ENCODE results near the gene RNF183.

Gene RNF183, protein sequence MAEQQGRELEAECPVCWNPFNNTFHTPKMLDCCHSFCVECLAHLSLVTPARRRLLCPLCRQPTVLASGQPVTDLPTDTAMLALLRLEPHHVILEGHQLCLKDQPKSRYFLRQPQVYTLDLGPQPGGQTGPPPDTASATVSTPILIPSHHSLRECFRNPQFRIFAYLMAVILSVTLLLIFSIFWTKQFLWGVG

GRCh38 chr9:113302792-113303418 is at the start of gene RNF183:
Gene RNF183, minus strand, starts transcription at chr9:113303376. Its CDS starts 5,192 bp downstream, at chr9:113298184.
- no peak for DNase-seq (ENCODE audit: low read depth, low spot score)
- H3K27me3 ChIP-seq (ENCODE audit: insufficient read depth, insufficient read length): no peaks in the 10 kb centered on the region
- H3K9ac ChIP-seq (ENCODE audit: insufficient read length, low read depth): no peak within 1 kb of the TSS
- no peaks in the 10 kb centered on the region for H3K36me3 ChIP-seq (ENCODE audit: insufficient read depth, insufficient read length, low read length)
- TF ChIP-seq ZNF274 (IDR thresholded peaks at IDR 0.05; ENCODE audit: low read depth, low read length): no peak
- no peak for TF ChIP-seq SUZ12 (IDR thresholded peaks at IDR 0.05; ENCODE audit: extremely low read depth, insufficient read depth, insufficient read length)
- no peaks in the 10 kb centered on the region for H3K9me3 ChIP-seq (ENCODE audit: insufficient read depth, low read length)
- H3K4me3 ChIP-seq (ENCODE audit: insufficient read length, low read depth): no peak within 1 kb of the TSS
- H3K4me1 ChIP-seq (ENCODE audit: insufficient read depth, insufficient read length): peaks cover 9% of the 10 kb centered on the region

DNA sequence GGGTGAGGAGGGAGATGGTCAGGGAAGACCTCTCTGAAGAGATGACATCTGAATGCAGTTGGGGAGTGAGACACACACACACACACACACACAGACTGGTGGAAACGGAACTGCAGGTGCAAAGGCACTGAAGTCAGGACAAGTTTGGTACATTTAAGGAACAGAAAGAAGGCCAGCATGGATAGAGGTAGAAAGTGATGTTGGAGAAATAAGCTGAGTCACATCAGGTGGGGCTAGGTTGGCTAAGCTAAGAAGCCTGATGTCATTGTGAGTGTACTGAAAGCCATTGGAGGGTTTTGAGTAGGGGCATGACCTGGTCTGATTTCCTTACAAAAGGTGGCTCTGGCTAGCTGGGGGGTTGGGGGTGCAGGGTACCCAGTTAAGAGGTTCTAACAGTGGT is 49.2 kb upstream of the RNF183 start:
- Histone ChIP-seq H3K9me3 (ENCODE audit: insufficient read depth, low read length) (no peaks in the 10 kb centered on the region), H3K4me1 (ENCODE audit: insufficient read depth, insufficient read length) (peaks cover 8% of the 10 kb centered on the region), H3K9ac (ENCODE audit: insufficient read length, low read depth) (no peak overlapping the region), H3K27me3 (ENCODE audit: insufficient read depth, insufficient read length) (peaks cover 41% of the 10 kb centered on the region), H3K36me3 (ENCODE audit: insufficient read depth, insufficient read length, low read length) (no peaks in the 10 kb centered on the region), H3K4me3 (ENCODE audit: insufficient read length, low read depth) (no peak overlapping the region)
- TF ChIP-seq ZNF274 (IDR thresholded peaks at IDR 0.05; ENCODE audit: low read depth, low read length) (no peak), YY1 (IDR thresholded peaks at IDR 0.05; ENCODE audit: insufficient read depth, insufficient read length) (no peak), SUZ12 (IDR thresholded peaks at IDR 0.05; ENCODE audit: extremely low read depth, insufficient read depth, insufficient read length) (no peak)
- no peak for DNase-seq (ENCODE audit: low read depth, low spot score)

DNA sequence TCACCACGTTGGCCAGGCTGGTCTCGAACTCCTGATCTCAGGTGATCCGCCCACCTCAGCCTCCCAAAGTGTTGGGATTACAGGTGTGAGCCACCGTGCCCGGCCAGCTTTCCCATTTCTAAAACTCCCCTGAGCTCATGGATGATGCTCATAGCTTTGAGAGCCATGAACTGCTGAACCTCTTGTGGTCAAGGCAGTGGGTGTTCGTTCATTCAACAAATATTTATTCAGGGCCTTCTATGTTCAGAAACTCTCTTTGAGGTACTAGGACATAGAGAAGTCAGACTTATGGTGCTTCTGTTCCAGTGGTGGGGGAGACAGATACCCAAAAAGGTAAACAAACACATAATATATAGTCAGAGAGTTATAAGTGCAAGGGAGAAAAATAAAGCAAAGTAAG is 48.8 kb upstream of the RNF183 start:
- peaks cover 44% of the 10 kb centered on the region for H3K27me3 ChIP-seq (ENCODE audit: insufficient read depth, insufficient read length)
- no peak overlapping the region for H3K4me3 ChIP-seq (ENCODE audit: insufficient read length, low read depth)
- peaks cover 8% of the 10 kb centered on the region for H3K4me1 ChIP-seq (ENCODE audit: insufficient read depth, insufficient read length)
- no peak for DNase-seq (ENCODE audit: low read depth, low spot score)
- no peaks in the 10 kb centered on the region for H3K9me3 ChIP-seq (ENCODE audit: insufficient read depth, low read length)
- no peak for TF ChIP-seq YY1 (IDR thresholded peaks at IDR 0.05; ENCODE audit: insufficient read depth, insufficient read length)
- no peak for TF ChIP-seq SUZ12 (IDR thresholded peaks at IDR 0.05; ENCODE audit: extremely low read depth, insufficient read depth, insufficient read length)
- TF ChIP-seq ZNF274 (IDR thresholded peaks at IDR 0.05; ENCODE audit: low read depth, low read length): no peak
- no peaks in the 10 kb centered on the region for H3K36me3 ChIP-seq (ENCODE audit: insufficient read depth, insufficient read length, low read length)
- H3K9ac ChIP-seq (ENCODE audit: insufficient read length, low read depth): no peak overlapping the region

GRCh38 chr9:113350937-113351336 is 47.8 kb upstream of the RNF183 start:
- Histone ChIP-seq H3K4me1 (ENCODE audit: insufficient read depth, insufficient read length) (peaks cover 8% of the 10 kb centered on the region), H3K4me3 (ENCODE audit: insufficient read length, low read depth) (no peak overlapping the region), H3K9ac (ENCODE audit: insufficient read length, low read depth) (no peak overlapping the region), H3K9me3 (ENCODE audit: insufficient read depth, low read length) (no peaks in the 10 kb centered on the region), H3K36me3 (ENCODE audit: insufficient read depth, insufficient read length, low read length) (no peaks in the 10 kb centered on the region), H3K27me3 (ENCODE audit: insufficient read depth, insufficient read length) (peaks cover 44% of the 10 kb centered on the region)
- DNase-seq (ENCODE audit: low read depth, low spot score): no peak
- no peak for TF ChIP-seq ZNF274 (IDR thresholded peaks at IDR 0.05; ENCODE audit: low read depth, low read length)
- TF ChIP-seq YY1 (IDR thresholded peaks at IDR 0.05; ENCODE audit: insufficient read depth, insufficient read length): no peak
- no peak for TF ChIP-seq SUZ12 (IDR thresholded peaks at IDR 0.05; ENCODE audit: extremely low read depth, insufficient read depth, insufficient read length)

DNA sequence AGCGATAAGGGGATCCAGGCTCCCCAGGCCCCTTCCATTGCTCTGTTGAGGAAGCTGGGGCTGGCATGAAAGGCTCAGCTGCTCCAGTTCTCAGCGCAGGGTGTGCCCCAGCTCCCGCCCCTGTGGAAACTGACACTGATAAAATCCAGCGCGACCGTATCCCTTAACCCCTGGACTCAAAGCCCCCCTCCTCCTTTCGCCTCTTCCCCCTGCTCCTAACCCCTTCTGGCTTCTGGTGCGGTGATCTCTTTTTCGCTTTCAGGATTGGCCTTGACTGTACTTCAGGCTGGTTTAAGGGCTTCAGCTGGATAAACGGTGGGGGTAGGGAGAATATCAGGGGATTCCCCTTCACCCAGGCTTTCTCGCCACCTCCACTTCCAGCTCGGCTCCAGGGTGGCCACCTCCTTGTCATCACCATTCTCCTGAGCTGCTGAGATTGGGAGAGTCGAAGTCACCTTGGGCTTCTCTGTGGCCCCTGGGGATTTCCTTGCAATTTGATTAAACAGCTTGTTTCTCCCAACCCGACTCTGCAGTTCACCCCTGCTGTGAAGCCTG is 47.0 kb upstream of the RNF183 start:
- Histone ChIP-seq H3K9ac (ENCODE audit: insufficient read length, low read depth) (peak overlapping the region; percentile 51), H3K27me3 (ENCODE audit: insufficient read depth, insufficient read length) (peaks cover 44% of the 10 kb centered on the region), H3K4me3 (ENCODE audit: insufficient read length, low read depth) (peak overlapping the region; percentile 60), H3K4me1 (ENCODE audit: insufficient read depth, insufficient read length) (peaks cover 8% of the 10 kb centered on the region), H3K36me3 (ENCODE audit: insufficient read depth, insufficient read length, low read length) (no peaks in the 10 kb centered on the region), H3K9me3 (ENCODE audit: insufficient read depth, low read length) (no peaks in the 10 kb centered on the region)
- no peak for TF ChIP-seq ZNF274 (IDR thresholded peaks at IDR 0.05; ENCODE audit: low read depth, low read length)
- TF ChIP-seq SUZ12 (IDR thresholded peaks at IDR 0.05; ENCODE audit: extremely low read depth, insufficient read depth, insufficient read length): no peak
- TF ChIP-seq YY1 (IDR thresholded peaks at IDR 0.05; ENCODE audit: insufficient read depth, insufficient read length): no peak
- DNase-seq (ENCODE audit: low read depth, low spot score): no peak

DNA sequence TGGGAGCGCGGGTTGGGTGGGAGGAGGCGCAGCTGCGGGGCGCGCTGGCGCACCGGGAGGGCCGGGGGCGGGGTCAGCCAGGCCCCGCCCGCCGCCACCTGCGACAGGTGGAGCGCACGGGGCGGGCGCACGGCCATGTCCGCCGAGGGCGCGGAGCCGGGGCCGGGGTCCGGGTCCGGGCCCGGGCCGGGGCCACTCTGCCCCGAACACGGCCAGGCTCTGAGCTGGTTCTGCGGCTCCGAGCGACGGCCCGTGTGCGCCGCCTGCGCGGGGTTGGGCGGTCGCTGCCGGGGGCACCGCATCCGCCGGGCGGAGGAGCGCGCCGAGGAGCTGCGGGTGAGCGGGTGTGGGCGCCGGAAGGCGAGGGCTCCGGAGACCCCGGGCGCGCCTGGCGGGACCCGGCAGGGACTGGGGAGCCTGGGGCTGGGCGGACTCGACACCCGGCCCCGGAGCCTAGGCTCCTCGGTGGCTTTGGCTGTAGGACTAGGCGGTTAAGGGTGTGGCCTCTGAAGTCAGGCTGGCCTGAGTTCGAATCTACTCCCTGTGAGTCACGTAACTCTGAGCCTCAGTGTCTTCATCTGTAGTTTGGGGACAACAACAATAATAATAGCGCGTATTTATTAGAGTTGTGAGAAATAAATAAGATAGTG is 46.4 kb upstream of the RNF183 start, which contains the start of gene BSPRY:
Gene BSPRY (plus strand): TSS at position 97 of the 650 bp plus-strand sequence. CDS start 39 bp downstream, at position 136.
- peak within 1 kb of the TSS; percentile 51 for H3K9ac ChIP-seq (ENCODE audit: insufficient read length, low read depth)
- peaks cover 44% of the 10 kb centered on the region for H3K27me3 ChIP-seq (ENCODE audit: insufficient read depth, insufficient read length)
- no peaks in the 10 kb centered on the region for H3K36me3 ChIP-seq (ENCODE audit: insufficient read depth, insufficient read length, low read length)
- no peak for DNase-seq (ENCODE audit: low read depth, low spot score)
- peaks cover 8% of the 10 kb centered on the region for H3K4me1 ChIP-seq (ENCODE audit: insufficient read depth, insufficient read length)
- peak within 1 kb of the TSS; percentile 60 for H3K4me3 ChIP-seq (ENCODE audit: insufficient read length, low read depth)
- TF ChIP-seq YY1 (IDR thresholded peaks at IDR 0.05; ENCODE audit: insufficient read depth, insufficient read length) (no peak), SUZ12 (IDR thresholded peaks at IDR 0.05; ENCODE audit: extremely low read depth, insufficient read depth, insufficient read length) (no peak), ZNF274 (IDR thresholded peaks at IDR 0.05; ENCODE audit: low read depth, low read length) (no peak)
- H3K9me3 ChIP-seq (ENCODE audit: insufficient read depth, low read length): no peaks in the 10 kb centered on the region

- Histone ChIP-seq H3K9ac (ENCODE audit: insufficient read length, low read depth) (no peak overlapping the region), H3K27me3 (ENCODE audit: insufficient read depth, insufficient read length) (peaks cover 44% of the 10 kb centered on the region), H3K36me3 (ENCODE audit: insufficient read depth, insufficient read length, low read length) (no peaks in the 10 kb centered on the region), H3K4me1 (ENCODE audit: insufficient read depth, insufficient read length) (peaks cover 8% of the 10 kb centered on the region), H3K4me3 (ENCODE audit: insufficient read length, low read depth) (peak overlapping the region; percentile 60), H3K9me3 (ENCODE audit: insufficient read depth, low read length) (no peaks in the 10 kb centered on the region)
- TF ChIP-seq SUZ12 (IDR thresholded peaks at IDR 0.05; ENCODE audit: extremely low read depth, insufficient read depth, insufficient read length) (no peak), ZNF274 (IDR thresholded peaks at IDR 0.05; ENCODE audit: low read depth, low read length) (no peak), YY1 (IDR thresholded peaks at IDR 0.05; ENCODE audit: insufficient read depth, insufficient read length) (no peak)
- DNase-seq (ENCODE audit: low read depth, low spot score): no peak
Observed at GRCh38 chr9:113349066-113349444, 45.9 kb upstream of the RNF183 start.

Data from NT2/D1 (cell line).